CD14-positive monocyte (primary cell): ENCODE results near the gene GPC5. TPM values are rescaled to one million over a fixed set of nuclear protein-coding genes. Genes with fewer than 3 reads are reported as not detected.

Experiments
- DNase-seq, 3 donors: peaks; one replicate each; pipeline ENCODE4 v3.0.0-alpha.2; 2011 to 2022
- H2AFZ ChIP-seq: 2 replicates; pipeline ENCODE4 v1.6.0; 2012; ENCODE audit warnings: mild to moderate bottlenecking, low read depth, low read length, inconsistent platforms; ENCODE audit not compliant: insufficient read depth, poor library complexity, severe bottlenecking
- H3K27ac ChIP-seq, 2 donors: 1 replicate in 1 of 2; 2 replicates in 1 of 2; pipeline ENCODE4 v1.5.1; 2012 to 2013; ENCODE audit warnings: low read length in 2 of 2, control low read depth in 1 of 2, inconsistent platforms in 1 of 2, low read depth in 1 of 2, mild to moderate bottlenecking in 1 of 2
- H3K27me3 ChIP-seq, 2 donors: one replicate each; pipeline versions ENCODE4 v1.6.0 to v1.6.1; 2011 to 2013; ENCODE audit warnings: low read length in 2 of 2; ENCODE audit not compliant: control insufficient read depth in 2 of 2, insufficient read depth in 2 of 2
- H3K36me3 ChIP-seq, 2 donors: replicated peaks in 1 of 2; 1 replicate in 1 of 2; 2 replicates in 1 of 2; pipeline versions ENCODE4 v1.5.1 to v1.6.1; 2012 to 2013; ENCODE audit warnings: low read length in 2 of 2, control low read depth in 1 of 2, inconsistent platforms in 1 of 2, mild to moderate bottlenecking in 1 of 2; ENCODE audit not compliant: insufficient read depth in 2 of 2, control insufficient read depth in 1 of 2
- H3K4me1 ChIP-seq, 2 donors: 1 replicate in 1 of 2; 2 replicates in 1 of 2; pipeline versions ENCODE4 v1.5.1 to v1.6.1; 2012 to 2013; ENCODE audit warnings: low read length in 2 of 2, control low read depth in 1 of 2, inconsistent platforms in 1 of 2, mild to moderate bottlenecking in 1 of 2, moderate library complexity in 1 of 2; ENCODE audit not compliant: insufficient read depth in 2 of 2, control insufficient read depth in 1 of 2
- H3K4me2 ChIP-seq: replicated peaks from 2 replicates; pipeline ENCODE3; 2012; ENCODE audit warnings: low read length, moderate library complexity, mild to moderate bottlenecking; ENCODE audit not compliant: poor library complexity, severe bottlenecking; ENCODE audit errors: extremely low read depth
- H3K4me3 ChIP-seq, 3 experiments: fragments of 200-600 bp in 1 of 3; sonication (generic) in 1 of 3; replicated peaks in 1 of 3; 1 replicate in 2 of 3; 2 replicates in 1 of 3; pipeline ENCODE4 v1.5.1; 2011 to 2013; ENCODE audit warnings: low read length in 3 of 3, mild to moderate bottlenecking in 3 of 3, control low read depth in 2 of 3, low read depth in 2 of 3, inconsistent platforms in 1 of 3, moderate library complexity in 1 of 3
- H3K79me2 ChIP-seq: 2 replicates; pipeline ENCODE4 v1.6.0; 2012; ENCODE audit warnings: mild to moderate bottlenecking, control low read depth, inconsistent platforms, low read length, moderate library complexity; ENCODE audit not compliant: insufficient read depth
- H3K9ac ChIP-seq: 2 replicates; pipeline ENCODE4 v1.6.0; 2017; ENCODE audit warnings: low read length, mild to moderate bottlenecking; ENCODE audit not compliant: insufficient read depth, poor library complexity, severe bottlenecking
- H3K9me3 ChIP-seq, 2 donors: replicated peaks in 1 of 2; 1 replicate in 1 of 2; 2 replicates in 1 of 2; pipeline versions ENCODE4 v1.5.1 to v1.6.1; 2012 to 2013; ENCODE audit warnings: low read length in 2 of 2, control low read depth in 1 of 2; ENCODE audit not compliant: control insufficient read depth in 1 of 2, insufficient read depth in 1 of 2
- H4K20me1 ChIP-seq: 2 replicates; pipeline ENCODE4 v1.6.0; 2012; ENCODE audit warnings: mild to moderate bottlenecking, low read length, control low read depth, moderate library complexity; ENCODE audit not compliant: insufficient read depth
- H3K27ac Mint-ChIP-seq, 7 donors: one replicate each; pipeline ENCODE4 v1.8.0; 2020; ENCODE audit warnings: mild to moderate bottlenecking in 7 of 7, mixed read lengths in 7 of 7, moderate library complexity in 6 of 7, inconsistent platforms in 2 of 7
- H3K27me3 Mint-ChIP-seq, 3 donors: one replicate each; pipeline ENCODE4 v1.8.0; 2021 to 2022; ENCODE audit warnings: low read depth in 3 of 3, mild to moderate bottlenecking in 3 of 3, mixed read lengths in 3 of 3, moderate library complexity in 3 of 3, inconsistent platforms in 1 of 3
- H3K36me3 Mint-ChIP-seq, 2 donors: one replicate each; pipeline ENCODE4 v1.8.0; 2020; ENCODE audit warnings: mixed read lengths in 2 of 2, inconsistent platforms in 1 of 2, mild to moderate bottlenecking in 1 of 2
- H3K4me1 Mint-ChIP-seq: one replicate; pipeline ENCODE4 v1.8.0; 2020; ENCODE audit warnings: mild to moderate bottlenecking, mixed read lengths
- H3K4me3 Mint-ChIP-seq, 2 donors: one replicate each; pipeline ENCODE4 v1.8.0; 2020; ENCODE audit warnings: mild to moderate bottlenecking in 2 of 2, mixed read lengths in 2 of 2, moderate library complexity in 1 of 2
- H3K9me3 Mint-ChIP-seq, 7 donors: one replicate each; pipeline ENCODE4 v1.8.0; 2020 to 2022; ENCODE audit warnings: mixed read lengths in 7 of 7, mild to moderate bottlenecking in 6 of 7, moderate library complexity in 6 of 7, inconsistent platforms in 2 of 7
- WGBS: methylation state at CpG from one replicate; pipeline ENCODE4 v1.1.5; 2013; ENCODE audit warnings: missing lambda C conversion rate; ENCODE audit not compliant: insufficient coverage; 5-methylcytosine and 5-hydroxymethylcytosine counted together
- intact Hi-C, 2 donors: fragments of 100-400 bp; cut with micrococcal nuclease; formaldehyde crosslinking; loops; one replicate each; pipeline versions ENCODE4 v1.15.0 to v1.15.1; 2023
- polyA plus RNA-seq, 3 donors: library from polyadenylated mRNA; depleted of rRNA in 1 of 3; unstranded in 2 of 3; stranded (reverse) in 1 of 3; fragments of 300-500 nt in 2 of 3; fragments of >200 nt in 1 of 3; fragmentation: Illumina TruSeq in 2 of 3; gene quantifications; 1 replicate in 2 of 3; 2 replicates in 1 of 3; pipeline ENCODE4 v1.2.3, GENCODE V29; 2012 to 2021
- TF ChIP-seq, protein P1 (sequence below): fragments of 200-600 bp; IDR thresholded peaks from one replicate; pipeline ENCODE4 v1.8.0; 2022; ENCODE audit warnings: antibody characterized with exemption, mild to moderate bottlenecking

The GPC5 gene
- polyA plus RNA-seq, 3 donors: not detected

DNA sequence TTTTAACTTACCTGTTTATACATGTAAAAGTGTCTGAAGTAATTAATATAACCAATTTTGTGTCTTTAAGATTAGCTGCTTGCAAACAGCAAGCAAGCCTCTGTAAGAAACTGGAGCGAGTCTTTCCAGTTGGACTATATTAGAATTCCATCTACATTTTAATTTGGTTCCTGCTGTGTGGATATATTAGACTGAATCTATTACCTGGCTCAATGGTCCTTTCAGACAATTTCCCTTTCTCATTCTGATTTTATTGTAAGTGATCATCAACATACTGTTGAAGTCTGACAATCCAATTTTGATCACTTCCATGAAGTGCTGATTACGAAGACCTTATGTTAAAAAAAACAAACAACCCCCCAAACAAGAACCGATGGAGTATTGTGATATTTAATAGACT, 72.3 kb downstream of the GPC5 start:
- H3K27ac ChIP-seq: no peak overlapping the region
- no CpG with 5 or more reads among the region's 3 CpGs for WGBS
- H4K20me1 ChIP-seq: no peaks in the 10 kb centered on the region
- H3K9ac ChIP-seq: no peak overlapping the region
- TF ChIP-seq, protein P1, sequence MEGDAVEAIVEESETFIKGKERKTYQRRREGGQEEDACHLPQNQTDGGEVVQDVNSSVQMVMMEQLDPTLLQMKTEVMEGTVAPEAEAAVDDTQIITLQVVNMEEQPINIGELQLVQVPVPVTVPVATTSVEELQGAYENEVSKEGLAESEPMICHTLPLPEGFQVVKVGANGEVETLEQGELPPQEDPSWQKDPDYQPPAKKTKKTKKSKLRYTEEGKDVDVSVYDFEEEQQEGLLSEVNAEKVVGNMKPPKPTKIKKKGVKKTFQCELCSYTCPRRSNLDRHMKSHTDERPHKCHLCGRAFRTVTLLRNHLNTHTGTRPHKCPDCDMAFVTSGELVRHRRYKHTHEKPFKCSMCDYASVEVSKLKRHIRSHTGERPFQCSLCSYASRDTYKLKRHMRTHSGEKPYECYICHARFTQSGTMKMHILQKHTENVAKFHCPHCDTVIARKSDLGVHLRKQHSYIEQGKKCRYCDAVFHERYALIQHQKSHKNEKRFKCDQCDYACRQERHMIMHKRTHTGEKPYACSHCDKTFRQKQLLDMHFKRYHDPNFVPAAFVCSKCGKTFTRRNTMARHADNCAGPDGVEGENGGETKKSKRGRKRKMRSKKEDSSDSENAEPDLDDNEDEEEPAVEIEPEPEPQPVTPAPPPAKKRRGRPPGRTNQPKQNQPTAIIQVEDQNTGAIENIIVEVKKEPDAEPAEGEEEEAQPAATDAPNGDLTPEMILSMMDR: no peak
- H3K4me3 ChIP-seq: no peak overlapping the region
- H3K9me3 Mint-ChIP-seq: peaks cover 0 to 7% (median 4%) of the 10 kb centered on the region in 7 donors
- H3K36me3 ChIP-seq: no peaks in the 10 kb centered on the region
- peaks cover 0 to 1% (median 0%) of the 10 kb centered on the region in 3 donors for H3K27me3 Mint-ChIP-seq
- H3K36me3 Mint-ChIP-seq: no peaks in the 10 kb centered on the region
- intact Hi-C loops: no loop called here
- no peak overlapping the region for H3K27ac Mint-ChIP-seq
- no peaks in the 10 kb centered on the region for H3K79me2 ChIP-seq
- H3K4me2 ChIP-seq: no peak overlapping the region
- no peak for DNase-seq
- H3K4me1 Mint-ChIP-seq: peaks cover 8% of the 10 kb centered on the region
- no peaks in the 10 kb centered on the region for H3K4me1 ChIP-seq
- no peak overlapping the region for H2AFZ ChIP-seq
- no peak overlapping the region for H3K4me3 Mint-ChIP-seq
- no peaks in the 10 kb centered on the region for H3K9me3 ChIP-seq
- H3K27me3 ChIP-seq: no peaks in the 10 kb centered on the region

DNA sequence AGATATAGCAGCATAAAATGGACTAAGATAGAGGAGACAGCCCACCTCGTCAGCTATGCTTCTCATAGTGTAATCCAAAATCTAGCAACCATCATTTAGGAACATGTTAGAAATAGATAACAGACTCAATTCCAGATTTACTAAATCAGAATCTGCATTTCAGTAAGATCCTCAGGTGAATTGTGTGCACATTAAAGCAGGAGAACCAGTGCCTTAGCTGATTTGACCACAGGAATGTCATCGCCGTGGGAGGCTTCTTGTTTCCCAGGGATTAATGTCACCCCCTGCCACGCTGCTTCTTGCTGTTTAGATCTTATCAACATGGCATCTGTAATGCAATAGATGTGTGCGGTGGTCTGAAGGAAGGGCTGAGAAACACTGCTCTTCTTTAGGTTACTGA, 84.0 kb downstream of the GPC5 start:
- H3K79me2 ChIP-seq: no peaks in the 10 kb centered on the region
- H3K4me1 ChIP-seq: no peaks in the 10 kb centered on the region
- Mint-ChIP-seq H3K4me1 (no peaks in the 10 kb centered on the region), H3K27me3 (peaks cover 0 to 4% (median 0%) of the 10 kb centered on the region in 3 donors), H3K27ac (no peak overlapping the region), H3K4me3 (no peak overlapping the region), H3K36me3 (no peaks in the 10 kb centered on the region), H3K9me3 (peaks cover 0 to 9% (median 3%) of the 10 kb centered on the region in 7 donors)
- H3K27me3 ChIP-seq: no peaks in the 10 kb centered on the region
- no peaks in the 10 kb centered on the region for H3K36me3 ChIP-seq
- TF ChIP-seq, protein P1: no peak
- no peak overlapping the region for H3K9ac ChIP-seq
- H3K27ac ChIP-seq: no peak overlapping the region
- no peak overlapping the region for H3K4me3 ChIP-seq
- no peak overlapping the region for H3K4me2 ChIP-seq
- intact Hi-C loops: no loop called here
- H3K9me3 ChIP-seq: no peaks in the 10 kb centered on the region
- no peaks in the 10 kb centered on the region for H4K20me1 ChIP-seq
- DNase-seq: no peak
- H2AFZ ChIP-seq: no peak overlapping the region
- 90% methylated on average over 4 of the region's 5 CpGs for WGBS
